B cell (primary cell): ENCODE data around the gene PAH.

Experiments
- CTCF ChIP-seq: fragments of 200-600 bp; IDR thresholded peaks from one replicate; pipeline ENCODE4 v1.8.0; 2022; ENCODE audit warnings: antibody characterized with exemption, mild to moderate bottlenecking
- EZH2 ChIP-seq: IDR thresholded peaks from 2 replicates; pipeline ENCODE4 v1.6.1; 2012; ENCODE audit warnings: borderline replicate concordance, low read depth, mild to moderate bottlenecking, moderate library complexity, low read length; ENCODE audit not compliant: insufficient read depth, poor library complexity, severe bottlenecking

GRCh38 chr12:102848832-102849231, 68.2 kb downstream of the PAH start:
- TF ChIP-seq CTCF (no peak), EZH2 (no peak)
